IPS-11a (cell line): ENCODE results near the gene RPS6KC1.
"Not testable (repeated sequence)": the region's sequence is repeated elsewhere in the genome, so short reads cannot be mapped to it uniquely, and the experiment has no call there.

Experiments used
- H3K4me3 ChIP-seq: one replicate; pipeline ENCODE4 v1.5.1; 2013; ENCODE audit warnings: low read depth, low read length, control low read depth

Gene RPS6KC1

GRCh38 chr1:213104604-213105003 lies 53.6 kb downstream of the RPS6KC1 start:
- no peak overlapping the region for H3K4me3 ChIP-seq

GRCh38 chr1:213106298-213106697 lies 55.3 kb downstream of the RPS6KC1 start:
- no peak overlapping the region for H3K4me3 ChIP-seq

GRCh38 chr1:213107613-213108012 lies 56.6 kb downstream of the RPS6KC1 start:
- H3K4me3 ChIP-seq = no peak overlapping the region

GRCh38 chr1:213110349-213111300 lies 59.6 kb downstream of the RPS6KC1 start:
- H3K4me3 ChIP-seq = no peak overlapping the region

GRCh38 chr1:213111502-213111901 lies 60.5 kb downstream of the RPS6KC1 start:
- no peak overlapping the region for H3K4me3 ChIP-seq

GRCh38 chr1:213112723-213113122 lies 61.7 kb downstream of the RPS6KC1 start:
- not testable (repeated sequence) for H3K4me3 ChIP-seq

- H3K4me3 ChIP-seq = not testable (repeated sequence)
Measured at GRCh38 chr1:213117699-213118180, 66.7 kb downstream of the RPS6KC1 start.

- no peak overlapping the region for H3K4me3 ChIP-seq
Measured at GRCh38 chr1:213119794-213120193, 68.8 kb downstream of the RPS6KC1 start.

GRCh38 chr1:213120386-213120785 lies 69.3 kb downstream of the RPS6KC1 start:
- no peak overlapping the region for H3K4me3 ChIP-seq

- no peak overlapping the region for H3K4me3 ChIP-seq
Measured at GRCh38 chr1:213120961-213121360, 69.9 kb downstream of the RPS6KC1 start.

- H3K4me3 ChIP-seq = no peak overlapping the region
Measured at GRCh38 chr1:213122514-213122929, 71.5 kb downstream of the RPS6KC1 start.

GRCh38 chr1:213123087-213123486 lies 72.0 kb downstream of the RPS6KC1 start:
- no peak overlapping the region for H3K4me3 ChIP-seq

GRCh38 chr1:213123536-213123935 lies 72.5 kb downstream of the RPS6KC1 start:
- H3K4me3 ChIP-seq = no peak overlapping the region

- H3K4me3 ChIP-seq = no peak overlapping the region
Measured at GRCh38 chr1:213124590-213124989, 73.5 kb downstream of the RPS6KC1 start.

- no peak overlapping the region for H3K4me3 ChIP-seq
Measured at GRCh38 chr1:213125643-213126042, 74.6 kb downstream of the RPS6KC1 start.

GRCh38 chr1:213127074-213127473 lies 76.0 kb downstream of the RPS6KC1 start:
- H3K4me3 ChIP-seq = no peak overlapping the region

- H3K4me3 ChIP-seq = no peak overlapping the region
Measured at GRCh38 chr1:213131851-213132655, 81.0 kb downstream of the RPS6KC1 start.

GRCh38 chr1:213135572-213135971 lies 84.5 kb downstream of the RPS6KC1 start:
- H3K4me3 ChIP-seq = no peak overlapping the region

GRCh38 chr1:213136190-213136917 lies 85.3 kb downstream of the RPS6KC1 start:
- no peak overlapping the region for H3K4me3 ChIP-seq

GRCh38 chr1:213138391-213138790 lies 87.3 kb downstream of the RPS6KC1 start:
- H3K4me3 ChIP-seq = no peak overlapping the region

GRCh38 chr1:213138892-213139291 lies 87.9 kb downstream of the RPS6KC1 start:
- H3K4me3 ChIP-seq = no peak overlapping the region
